Ureter (tissue), 1 donor: ENCODE results near the gene ADRA1B. TPM values are rescaled to one million over a fixed set of nuclear protein-coding genes. Genes with fewer than 3 reads are reported as not detected.

Source experiments
- DNase-seq: peaks from one replicate; pipeline ENCODE4 v3.0.0-alpha.2; 2020; ENCODE audit warnings: low spot score
- total RNA-seq: library from RNA; stranded (reverse); gene quantifications from one replicate; pipeline ENCODE4 v1.2.4, GENCODE V29; 2023
- donor health status: DM: yes; HTN: yes; CAD: no.

The ADRA1B gene
- total RNA-seq, 1 donor from 2014 or later: 0.23 TPM

DNA sequence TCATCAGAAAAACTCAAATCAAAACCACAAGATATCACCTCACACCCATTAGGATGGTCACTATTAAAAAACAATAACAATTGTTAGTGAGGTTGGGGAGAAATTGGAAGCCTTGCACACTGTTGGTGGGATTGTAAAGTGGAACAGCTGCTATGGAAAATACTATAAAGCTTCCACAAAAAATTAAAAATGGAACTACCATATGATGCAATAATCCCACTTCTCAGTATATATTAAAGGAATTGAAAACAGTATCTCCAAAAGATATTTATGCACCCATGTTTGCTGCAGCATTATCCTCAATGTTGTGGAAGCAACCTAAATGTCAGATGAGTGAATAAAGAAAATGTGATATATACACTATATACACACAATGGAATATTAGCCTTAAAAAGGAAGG lies 14.5 kb upstream of the ADRA1B start:
- no peak for DNase-seq

DNA sequence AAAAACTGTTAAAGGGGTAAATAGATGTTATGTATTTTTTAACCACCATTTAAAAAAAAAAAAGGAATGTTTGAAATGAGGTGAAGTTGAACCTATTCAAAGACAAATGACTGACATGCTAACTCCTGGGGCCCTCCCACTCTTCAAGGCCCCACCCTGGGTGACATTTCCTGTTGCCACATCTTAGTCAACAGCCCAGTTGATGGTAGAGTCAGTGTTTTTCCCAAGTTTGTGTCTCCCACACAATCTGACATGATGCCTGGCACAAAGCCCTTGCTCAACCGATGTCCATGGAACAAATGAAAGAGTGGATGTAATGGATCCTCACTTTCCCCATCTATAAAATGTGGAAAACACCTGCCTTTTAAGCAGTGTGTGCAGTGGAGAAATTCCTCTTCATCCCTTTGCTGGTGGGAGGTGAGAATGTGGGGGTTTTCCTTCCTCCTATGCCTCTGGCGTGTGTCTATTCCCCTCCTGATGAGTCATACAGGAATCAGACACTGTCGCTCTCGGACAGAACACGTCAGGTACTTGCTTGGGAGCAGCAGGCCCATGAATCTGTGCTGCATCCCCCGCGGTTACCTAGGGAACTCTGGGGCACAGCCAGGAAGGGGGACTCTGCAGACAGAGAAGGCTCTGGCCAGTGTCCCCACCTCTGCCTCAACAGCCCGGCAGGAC lies 13.7 kb upstream of the ADRA1B start:
- no peak for DNase-seq

DNA sequence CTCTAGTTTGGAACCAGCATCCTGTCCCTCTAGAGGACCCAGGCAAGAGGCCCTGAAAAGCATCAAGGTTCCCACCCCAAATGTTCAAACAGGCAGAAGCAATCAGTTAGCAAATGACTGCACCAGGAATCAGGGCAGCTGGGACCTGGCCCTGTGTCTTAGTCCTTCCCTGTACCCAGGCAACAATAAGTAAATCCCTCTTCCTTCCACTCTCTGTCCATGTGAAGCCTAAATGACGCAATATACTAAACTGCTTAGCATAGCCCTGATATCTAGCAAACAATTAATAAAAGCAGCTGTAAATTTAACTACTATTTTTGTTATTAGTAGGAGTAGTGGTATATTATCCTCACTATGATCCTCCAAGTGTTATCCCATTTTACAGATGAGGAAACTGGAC lies 13.2 kb upstream of the ADRA1B start:
- no peak for DNase-seq

DNA sequence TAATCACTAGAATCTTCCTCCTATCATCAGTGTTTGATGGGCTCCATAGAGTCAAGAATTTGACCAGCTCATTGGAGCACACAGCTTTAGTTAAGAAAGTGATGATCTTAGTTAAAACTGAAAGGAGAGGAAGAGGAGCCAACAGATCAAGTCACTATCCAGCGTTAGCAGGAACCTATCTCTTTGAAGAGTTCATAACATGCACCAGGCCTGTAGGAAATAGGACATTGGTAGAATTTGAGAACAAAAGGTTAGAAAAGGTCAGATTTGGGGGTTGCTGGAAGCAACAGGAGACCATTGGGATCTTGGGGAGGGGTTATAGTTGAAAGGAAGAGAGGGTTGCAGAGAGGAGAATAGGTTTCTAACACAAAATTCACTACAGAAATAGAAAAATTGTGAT lies 11.4 kb upstream of the ADRA1B start:
- no peak for DNase-seq

DNA sequence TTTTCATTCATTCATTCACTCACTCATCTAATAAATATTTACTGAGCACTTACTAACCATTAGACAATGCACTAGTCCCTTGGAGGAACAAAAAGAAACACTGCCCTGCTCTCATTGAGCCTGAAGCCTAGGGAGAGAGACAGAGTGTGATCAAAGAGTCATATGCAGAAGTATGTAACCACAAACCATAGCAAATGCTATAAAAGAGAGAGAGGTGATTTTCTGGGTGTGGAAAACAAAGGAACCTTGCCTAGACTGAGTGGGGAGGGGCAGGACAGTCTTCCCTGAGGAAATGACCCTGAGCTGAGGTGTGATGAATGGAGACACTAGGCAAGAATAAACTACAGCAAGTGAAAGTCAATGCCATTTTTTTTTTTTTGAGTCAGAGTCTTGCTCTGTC lies 10.8 kb upstream of the ADRA1B start:
- no peak for DNase-seq

DNA sequence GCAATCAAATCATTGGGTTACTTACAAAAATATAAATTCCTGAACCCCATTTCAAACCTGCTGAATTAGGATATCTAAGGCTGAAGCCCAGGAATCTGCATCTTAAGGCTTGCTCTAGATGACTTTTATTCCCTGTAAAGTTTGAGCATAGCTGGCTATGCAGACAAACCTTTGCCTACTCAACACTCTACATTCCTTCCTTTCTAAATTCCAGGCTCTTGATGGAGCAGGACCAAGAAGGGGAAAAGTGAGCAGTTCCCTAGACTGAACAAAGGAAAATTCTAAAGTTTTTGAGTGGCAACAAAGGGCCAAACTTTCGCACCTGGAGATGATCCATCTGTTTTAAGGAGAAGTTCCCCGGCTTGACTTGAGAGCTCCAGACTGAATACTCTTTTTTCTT lies 9.8 kb upstream of the ADRA1B start:
- DNase-seq: no peak

DNA sequence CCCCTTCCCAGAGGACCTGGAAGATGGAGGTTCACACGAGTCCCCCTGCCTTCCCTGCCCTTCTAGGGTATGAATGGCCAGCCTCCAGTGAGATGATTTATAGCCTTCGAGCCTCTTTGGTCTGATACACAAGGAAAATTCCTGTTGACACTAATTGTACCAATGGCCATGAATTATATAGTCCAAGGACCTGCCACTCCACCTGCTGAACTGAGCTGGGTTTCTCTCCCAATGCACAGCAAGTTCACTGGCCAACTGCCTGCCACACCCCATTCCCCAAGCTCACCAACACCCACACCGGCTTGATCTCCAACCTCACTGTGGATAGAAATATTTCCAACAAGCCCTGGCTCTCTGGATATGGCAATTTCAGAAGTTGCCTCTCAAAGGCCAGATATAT lies 9.3 kb upstream of the ADRA1B start:
- DNase-seq: no peak

DNA sequence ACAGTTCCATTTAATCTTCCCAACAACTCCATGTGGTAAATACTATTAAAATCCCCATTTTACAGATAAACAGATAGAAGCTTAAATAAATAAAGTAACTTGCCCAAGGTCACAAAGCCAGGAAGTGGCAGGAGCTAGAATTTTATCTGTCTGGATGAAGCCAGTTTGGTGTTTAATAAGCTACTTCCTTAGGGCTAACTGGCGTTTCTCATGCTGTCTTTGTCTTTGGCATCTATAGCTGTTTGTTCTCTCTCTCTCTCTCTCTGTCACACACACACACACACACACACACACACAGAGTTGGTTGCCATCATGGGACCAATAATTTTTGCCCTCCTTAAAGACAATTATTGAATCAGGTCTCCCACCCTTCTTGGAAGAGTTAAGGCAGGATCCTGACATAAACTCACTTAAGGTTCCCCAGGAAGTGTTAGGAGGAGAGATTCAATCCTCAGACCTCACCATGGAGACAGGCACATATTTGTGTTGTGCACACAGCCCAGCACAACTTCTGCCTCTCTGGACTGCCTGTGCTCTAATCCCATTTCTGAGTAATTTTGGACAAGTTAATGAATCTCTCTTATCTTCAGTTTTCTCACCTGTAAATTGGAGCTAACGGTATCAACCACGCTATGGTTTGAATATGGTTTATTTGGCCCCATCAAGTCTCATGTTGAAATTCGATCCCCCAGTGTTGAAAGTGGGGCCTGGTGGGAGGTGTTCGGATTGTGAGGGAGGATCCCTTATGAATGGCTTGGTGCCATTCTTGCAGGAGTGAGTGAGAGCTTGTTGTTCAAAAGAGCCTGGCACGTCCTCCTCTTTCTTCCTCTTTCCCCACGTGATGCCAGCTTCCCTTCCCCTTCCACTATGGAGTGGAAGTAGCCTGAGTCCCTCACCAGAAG lies 8.3 kb upstream of the ADRA1B start:
- no peak for DNase-seq

DNA sequence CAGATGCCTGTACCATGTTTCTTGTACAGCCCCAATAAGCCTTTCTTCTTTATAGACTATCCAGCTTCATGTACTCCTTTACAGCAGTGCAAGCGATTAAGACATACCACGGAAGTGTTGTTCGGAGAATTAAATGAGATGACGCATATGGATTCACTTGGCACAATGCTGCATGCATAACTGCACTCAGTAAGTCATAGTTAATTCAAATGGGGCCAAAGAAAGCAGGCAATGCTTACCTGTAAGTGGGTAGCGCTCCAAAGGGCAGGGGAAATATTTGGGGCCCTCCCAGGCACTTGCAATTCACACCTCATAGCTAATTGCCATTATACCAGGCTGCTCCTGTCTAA lies 7.7 kb upstream of the ADRA1B start:
- DNase-seq: no peak

DNA sequence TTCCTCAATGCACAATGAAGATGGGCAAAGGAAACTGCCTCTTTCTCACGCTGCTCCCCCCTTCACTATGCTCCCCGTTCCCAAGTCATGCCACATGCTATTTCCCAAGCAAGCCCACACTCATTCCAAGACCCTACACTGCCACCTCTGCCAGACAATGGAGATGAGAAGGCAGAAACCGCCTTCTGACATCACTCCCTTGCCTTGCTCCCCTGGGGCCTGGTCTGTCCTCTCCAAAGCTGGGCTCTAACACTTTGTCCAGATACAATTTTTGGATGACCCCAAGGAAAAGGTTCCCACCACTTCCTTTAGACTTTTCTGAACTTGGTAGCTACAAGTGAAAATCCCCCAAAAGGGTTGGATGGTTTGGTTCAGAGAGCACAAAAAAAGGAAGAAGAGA lies 7.2 kb upstream of the ADRA1B start:
- DNase-seq: no peak

DNA sequence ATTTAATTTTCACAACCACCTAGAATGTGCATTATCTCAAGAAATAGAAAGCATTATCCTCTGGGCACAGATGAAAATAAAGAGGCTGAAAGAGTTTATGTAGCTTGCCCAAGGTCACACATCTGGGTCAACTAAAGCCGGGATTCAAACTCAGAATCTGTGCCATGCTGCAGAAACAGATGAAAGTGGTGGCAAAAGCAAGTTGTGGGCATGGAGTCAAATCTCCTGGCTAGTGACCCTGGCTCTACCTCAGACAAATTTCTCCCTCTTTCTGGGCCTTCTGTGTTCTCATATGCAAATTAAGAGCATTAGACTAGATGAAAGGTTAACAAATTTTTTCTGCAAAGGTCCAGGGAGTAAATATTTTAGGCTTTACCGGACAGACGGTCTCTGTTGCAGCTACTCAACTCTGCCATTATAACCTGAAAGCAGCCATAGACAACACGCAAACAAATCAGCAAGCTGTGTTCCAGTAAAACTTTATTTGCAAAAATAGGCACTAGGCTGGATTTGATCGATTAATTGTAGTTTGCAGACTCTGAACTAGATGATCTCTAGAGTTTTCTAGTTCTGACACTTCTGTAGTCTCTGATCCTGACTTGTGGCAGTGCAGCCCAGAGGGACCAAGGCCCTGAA lies 6.0 kb upstream of the ADRA1B start:
- no peak for DNase-seq

DNA sequence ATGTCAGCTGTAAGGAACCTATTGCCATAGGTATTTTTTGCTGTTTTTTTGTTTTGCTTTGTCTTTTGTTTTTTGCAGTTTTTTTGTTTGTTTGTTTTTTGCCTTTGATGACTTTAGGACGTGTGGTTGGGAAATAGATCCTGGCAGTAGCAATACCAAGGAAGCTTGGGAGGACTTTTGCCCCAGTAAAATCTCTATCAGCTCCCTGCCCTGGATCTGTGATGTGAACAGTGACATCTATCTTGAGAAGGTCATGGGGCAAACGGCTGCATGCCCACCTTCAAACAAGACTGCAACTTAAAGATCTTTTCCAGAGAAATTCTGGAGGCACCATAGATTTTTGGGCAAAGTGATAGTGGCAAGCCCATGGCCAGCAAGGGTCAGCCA lies 5.4 kb upstream of the ADRA1B start:
- no peak for DNase-seq

DNA sequence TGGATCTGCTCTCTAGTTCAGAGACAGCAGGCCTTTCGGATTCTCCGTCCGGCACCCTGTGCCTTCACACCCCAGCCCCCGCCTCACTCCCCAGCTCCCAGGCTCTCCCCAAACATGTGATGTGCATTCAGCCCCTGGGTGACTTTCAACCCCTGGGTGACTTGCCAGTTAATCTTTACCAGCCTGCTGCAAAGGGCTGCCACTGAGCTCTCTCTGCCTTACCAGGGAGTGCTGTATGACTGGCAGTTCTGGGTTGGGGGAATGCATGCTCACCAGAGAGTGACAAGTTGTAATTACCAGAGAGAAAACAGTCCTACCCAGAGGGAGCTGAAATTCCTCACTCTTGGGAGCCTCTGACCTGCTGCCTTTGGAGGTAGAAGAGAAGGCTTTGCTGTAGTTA lies 4.9 kb upstream of the ADRA1B start:
- no peak for DNase-seq

DNA sequence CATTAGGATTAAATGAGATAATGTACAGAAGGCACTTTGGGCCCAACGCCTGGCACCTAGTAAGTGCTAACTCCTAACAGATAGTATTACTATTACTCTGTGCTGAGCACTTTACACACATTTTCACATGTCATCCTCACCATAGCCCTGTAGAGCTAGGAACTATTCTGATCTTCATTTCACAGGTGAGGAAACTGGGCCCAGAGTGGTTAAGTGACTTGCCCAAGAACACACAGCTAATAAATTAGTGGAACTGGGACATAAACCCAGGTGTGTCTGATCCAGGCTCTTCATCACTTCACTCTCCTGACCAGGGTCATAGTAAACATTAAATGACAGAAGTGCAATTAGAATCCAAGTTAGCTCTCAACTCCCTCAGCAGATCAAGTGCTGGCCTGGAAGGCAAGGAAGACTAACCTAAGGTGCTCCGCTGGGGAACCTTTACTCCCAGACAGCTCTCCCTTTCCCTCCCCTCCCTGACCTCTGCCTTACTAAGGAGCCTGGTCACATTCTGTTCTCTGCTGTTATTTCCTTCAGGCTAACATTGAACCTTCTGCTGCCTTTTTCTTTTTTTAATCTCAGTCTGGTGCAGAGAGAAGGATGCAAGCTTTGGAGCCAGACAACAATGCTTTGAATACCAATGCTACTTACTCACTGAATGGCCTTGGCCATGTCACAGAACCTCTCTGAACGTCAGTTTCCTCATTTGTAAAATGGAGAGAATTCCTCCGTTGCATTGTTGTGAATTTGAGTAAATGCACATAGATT lies 4.1 kb upstream of the ADRA1B start:
- DNase-seq: no peak

DNA sequence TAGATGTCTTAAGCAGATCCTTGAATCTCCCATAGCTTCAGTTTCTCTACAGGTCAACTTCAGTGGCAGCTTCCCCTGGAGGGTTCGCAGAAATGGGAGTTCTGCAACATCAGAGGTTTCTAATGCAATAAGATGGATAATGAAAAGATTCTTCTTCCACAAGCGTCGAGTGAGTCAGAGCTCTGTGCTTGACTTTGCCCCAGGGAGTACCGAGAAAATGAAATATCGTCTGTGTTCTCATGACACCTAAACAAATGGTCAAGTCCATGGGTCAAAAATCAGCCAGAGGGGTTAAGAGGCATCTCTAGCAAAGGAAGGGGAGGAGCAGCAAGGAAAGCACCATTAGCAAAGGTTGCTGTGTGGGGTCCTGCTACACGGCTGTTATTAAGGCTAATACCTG lies 3.2 kb upstream of the ADRA1B start:
- no peak for DNase-seq

DNA sequence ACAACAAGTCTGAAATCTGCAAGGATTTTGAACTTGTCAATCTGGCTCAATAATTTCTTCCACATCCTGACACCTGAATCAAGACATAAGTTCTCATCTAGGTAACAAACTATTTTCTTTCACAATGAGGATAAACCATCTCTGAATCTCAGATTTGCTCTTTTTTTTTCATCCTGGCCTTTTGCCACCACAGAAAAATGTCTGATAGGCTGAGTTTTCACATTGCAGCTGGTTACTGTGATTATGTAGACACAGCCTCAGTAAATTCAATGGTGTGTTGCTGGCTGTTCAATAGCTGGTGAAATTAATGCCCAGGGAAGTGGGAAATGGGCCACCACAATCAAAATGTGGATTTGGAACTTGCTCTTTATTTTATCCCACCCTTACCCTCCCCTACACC lies 2.8 kb upstream of the ADRA1B start:
- DNase-seq: no peak

DNA sequence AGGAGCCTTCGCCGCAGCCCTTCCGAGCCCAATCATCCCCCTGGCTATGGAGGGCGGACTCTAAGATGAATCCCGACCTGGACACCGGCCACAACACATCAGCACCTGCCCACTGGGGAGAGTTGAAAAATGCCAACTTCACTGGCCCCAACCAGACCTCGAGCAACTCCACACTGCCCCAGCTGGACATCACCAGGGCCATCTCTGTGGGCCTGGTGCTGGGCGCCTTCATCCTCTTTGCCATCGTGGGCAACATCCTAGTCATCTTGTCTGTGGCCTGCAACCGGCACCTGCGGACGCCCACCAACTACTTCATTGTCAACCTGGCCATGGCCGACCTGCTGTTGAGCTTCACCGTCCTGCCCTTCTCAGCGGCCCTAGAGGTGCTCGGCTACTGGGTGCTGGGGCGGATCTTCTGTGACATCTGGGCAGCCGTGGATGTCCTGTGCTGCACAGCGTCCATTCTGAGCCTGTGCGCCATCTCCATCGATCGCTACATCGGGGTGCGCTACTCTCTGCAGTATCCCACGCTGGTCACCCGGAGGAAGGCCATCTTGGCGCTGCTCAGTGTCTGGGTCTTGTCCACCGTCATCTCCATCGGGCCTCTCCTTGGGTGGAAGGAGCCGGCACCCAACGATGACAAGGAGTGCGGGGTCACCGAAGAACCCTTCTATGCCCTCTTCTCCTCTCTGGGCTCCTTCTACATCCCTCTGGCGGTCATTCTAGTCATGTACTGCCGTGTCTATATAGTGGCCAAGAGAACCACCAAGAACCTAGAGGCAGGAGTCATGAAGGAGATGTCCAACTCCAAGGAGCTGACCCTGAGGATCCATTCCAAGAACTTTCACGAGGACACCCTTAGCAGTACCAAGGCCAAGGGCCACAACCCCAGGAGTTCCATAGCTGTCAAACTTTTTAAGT lies 819 bp downstream of the ADRA1B start:
- no peak for DNase-seq

DNA sequence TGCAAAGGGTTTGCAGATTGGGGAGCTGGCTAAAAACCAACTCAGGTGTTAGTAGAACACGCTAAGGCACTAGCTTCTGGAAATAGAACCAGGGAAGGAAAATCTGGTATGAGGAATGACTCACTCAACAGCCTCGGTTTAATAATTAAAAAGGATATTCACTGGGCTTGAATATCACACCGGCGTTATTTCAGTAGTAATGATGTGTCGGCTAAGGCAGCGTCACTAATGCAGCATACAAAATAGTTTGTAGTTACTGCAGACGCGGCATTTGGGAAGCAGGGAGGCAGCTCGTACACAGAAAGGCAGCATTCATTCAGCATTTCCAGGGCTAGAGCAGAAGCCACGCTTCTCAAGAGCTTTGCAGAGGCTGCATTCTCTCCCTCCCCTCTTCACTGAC lies 1.7 kb downstream of the ADRA1B start:
- no peak for DNase-seq

DNA sequence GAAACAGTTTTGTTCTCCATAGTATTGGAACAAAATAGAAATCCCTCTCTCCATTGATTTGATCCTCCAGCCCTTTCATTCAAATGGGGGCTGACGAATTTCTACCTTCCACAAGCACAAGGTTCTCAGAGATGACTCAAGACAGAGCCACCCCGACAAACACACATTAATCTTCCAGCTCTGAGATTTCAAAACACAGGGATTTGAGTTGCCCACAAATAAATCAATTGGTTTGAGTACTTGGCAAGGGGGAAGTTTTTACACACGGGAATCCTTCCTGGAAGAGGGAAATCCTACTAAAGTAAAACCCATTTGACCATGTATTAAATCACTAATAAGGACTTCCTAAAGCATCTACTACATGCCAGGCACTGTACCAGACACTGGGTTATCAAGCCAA lies 5.4 kb downstream of the ADRA1B start:
- no peak for DNase-seq

DNA sequence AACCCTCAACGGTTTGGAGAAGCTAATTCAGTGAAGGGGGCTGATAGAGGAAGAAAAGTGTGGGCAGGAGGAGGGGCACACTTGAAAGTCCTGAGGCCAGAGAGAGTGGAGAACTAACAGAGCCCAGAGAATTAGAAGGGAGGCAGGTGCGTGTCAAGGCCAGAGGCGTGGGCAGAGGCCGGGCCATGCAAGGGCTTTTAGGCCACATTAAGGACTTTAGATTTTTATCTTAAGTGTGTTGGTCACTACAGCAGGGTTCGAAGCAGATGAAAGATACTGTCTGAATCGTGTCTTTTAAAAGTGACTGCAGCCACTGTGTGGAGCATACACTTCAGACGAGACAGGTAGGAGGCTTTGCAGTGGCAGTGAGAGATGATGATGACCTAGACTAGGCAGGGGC lies 6.7 kb downstream of the ADRA1B start:
- no peak for DNase-seq
